Endothelial cell of umbilical vein (primary cell): ENCODE measurements around the gene SPINDOC. TPM values are rescaled to one million over a fixed set of nuclear protein-coding genes. Genes with fewer than 3 reads are reported as not detected.

Source experiments
- BruUV-seq: library from RNA; stranded (reverse); fragments of 400-500 nt; replicated peaks from 2 replicates; lab custom pipeline; 2021; lab: Mats Ljungman, UMichigan
- CTCF ChIA-PET: fragments of 300-600, 350-600 bp; sonication (Branson Sonifier 250); formaldehyde crosslinking; loops from one replicate; lab custom pipeline; 2021; ENCODE audit warnings: antibody characterized with exemption, inconsistent platforms; lab: Charles Lee
- POLR2A ChIA-PET: fragments of 300-600, 350-600 bp; sonication (Branson Sonifier 250); formaldehyde crosslinking; loops from one replicate; lab custom pipeline; 2021; ENCODE audit warnings: antibody characterized with exemption, inconsistent platforms; lab: Charles Lee
- DNase-seq: peaks from one replicate; pipeline ENCODE4 v3.0.0-alpha.2; 2011; ENCODE audit warnings: low read depth, low spot score
- FAIRE-seq: peaks from 2 replicates; lab custom pipeline; 2011; peaks lifted over from hg19 to GRCh38; lab: Jason Lieb, UNC
- H2AFZ ChIP-seq: 2 replicates; pipeline ENCODE4 v1.6.0; 2012; ENCODE audit warnings: low read depth, low read length, control low read depth, inconsistent platforms
- H3K27ac ChIP-seq: 2 replicates; pipeline ENCODE4 v1.5.1; 2011; ENCODE audit warnings: low read depth, mild to moderate bottlenecking, control low read depth, low read length, moderate library complexity; ENCODE audit not compliant: insufficient read depth
- H3K27me3 ChIP-seq, 2 experiments: 2 replicates each; pipeline versions ENCODE4 v1.6.0 to v1.6.1; 2011; ENCODE audit warnings: low read length in 2 of 2, mixed read lengths in 1 of 2; ENCODE audit not compliant: control insufficient read depth in 2 of 2, insufficient read depth in 2 of 2
- H3K36me3 ChIP-seq, 2 experiments: 2 replicates in 1 of 2; 3 replicates in 1 of 2; pipeline ENCODE4 v1.5.1; 2011; ENCODE audit warnings: low read length in 2 of 2, mild to moderate bottlenecking in 1 of 2, moderate library complexity in 1 of 2; ENCODE audit not compliant: control insufficient read depth in 2 of 2, insufficient read depth in 2 of 2; ENCODE audit errors: extremely low read depth in 1 of 2
- H3K4me1 ChIP-seq: 3 replicates; pipeline ENCODE4 v1.5.1; 2011; ENCODE audit warnings: mild to moderate bottlenecking, low read length; ENCODE audit not compliant: control insufficient read depth, insufficient read depth; ENCODE audit errors: extremely low read depth
- H3K4me2 ChIP-seq: 2 replicates; pipeline ENCODE4 v1.6.1; 2011; ENCODE audit warnings: low read length, control low read depth, mixed read lengths; ENCODE audit not compliant: insufficient read depth
- H3K4me3 ChIP-seq, 3 experiments: fragments of 200-600 bp in 1 of 3; sonication (generic), shearing (Covaris generic) in 1 of 3; replicated peaks in 1 of 3; 2 replicates each; pipeline ENCODE4 v1.5.1; 2011 to 2016; ENCODE audit warnings: control low read depth in 3 of 3, low read length in 3 of 3, mild to moderate bottlenecking in 2 of 3, inconsistent platforms in 1 of 3, low read depth in 1 of 3, moderate library complexity in 1 of 3; ENCODE audit not compliant: insufficient read depth in 1 of 3
- H3K79me2 ChIP-seq: 2 replicates; pipeline ENCODE4 v1.6.0; 2012; ENCODE audit warnings: low read length, inconsistent platforms; ENCODE audit not compliant: control insufficient read depth, insufficient read depth
- H3K9ac ChIP-seq: replicated peaks from 2 replicates; pipeline ENCODE3; 2011; ENCODE audit warnings: low read length, control low read depth; ENCODE audit not compliant: insufficient read depth; ENCODE audit errors: extremely low read depth
- H3K9me1 ChIP-seq: replicated peaks from 3 replicates; pipeline ENCODE4 v1.6.0; 2011; ENCODE audit warnings: mild to moderate bottlenecking, low read length; ENCODE audit not compliant: control insufficient read depth, insufficient read depth; ENCODE audit errors: extremely low read depth
- H3K9me3 ChIP-seq: replicated peaks from 2 replicates; pipeline ENCODE4 v1.5.1; 2012; ENCODE audit warnings: low read length, inconsistent platforms; ENCODE audit not compliant: control insufficient read depth, insufficient read depth
- H4K20me1 ChIP-seq: replicated peaks from 2 replicates; pipeline ENCODE3; 2011; ENCODE audit warnings: mild to moderate bottlenecking, low read length; ENCODE audit not compliant: control insufficient read depth, insufficient read depth; ENCODE audit errors: extremely low read depth
- CTCF ChIP-seq, 2 donors: IDR thresholded peaks; 1 replicate in 1 of 2; 2 replicates in 1 of 2; pipeline ENCODE4 v1.5.1; 2011; ENCODE audit warnings: low read length in 2 of 2, mild to moderate bottlenecking in 2 of 2, moderate library complexity in 2 of 2, control low read depth in 1 of 2, inconsistent platforms in 1 of 2, low read depth in 1 of 2; ENCODE audit not compliant: insufficient read depth in 1 of 2; ENCODE audit errors: extremely low read depth in 1 of 2
- EZH2 ChIP-seq: IDR thresholded peaks from 2 replicates; pipeline ENCODE4 v1.6.1; 2012; ENCODE audit warnings: borderline replicate concordance, low read depth, mild to moderate bottlenecking, moderate library complexity, low read length, inconsistent platforms; ENCODE audit not compliant: severe bottlenecking
- FOS ChIP-seq: IDR thresholded peaks from 2 replicates; pipeline ENCODE4 v1.6.1; 2011; ENCODE audit warnings: mild to moderate bottlenecking, low read length, moderate library complexity, borderline replicate concordance; ENCODE audit not compliant: insufficient read depth
- GATA2 ChIP-seq: IDR thresholded peaks from 2 replicates; pipeline ENCODE4 v1.7.0; 2011; ENCODE audit warnings: low read depth, mild to moderate bottlenecking, moderate library complexity, mixed read lengths, low read length; ENCODE audit not compliant: insufficient read length, insufficient read depth
- JUN ChIP-seq: IDR thresholded peaks from 2 replicates; pipeline ENCODE4 v1.6.1; 2011; ENCODE audit warnings: borderline replicate concordance, low read depth; ENCODE audit not compliant: insufficient read length, insufficient read depth
- MAX ChIP-seq: IDR thresholded peaks from 2 replicates; pipeline ENCODE4 v1.6.1; 2011; ENCODE audit not compliant: insufficient read depth, insufficient read length
- MYC ChIP-seq: IDR thresholded peaks from one replicate; pipeline ENCODE4 v1.6.1; 2011; ENCODE audit warnings: mild to moderate bottlenecking, low read depth, low read length
- POLR2A ChIP-seq: IDR thresholded peaks from 2 replicates; pipeline ENCODE4 v1.6.1; 2012; ENCODE audit warnings: low read depth, mild to moderate bottlenecking, control low read depth, low read length
- POLR2AphosphoS5 ChIP-seq: IDR thresholded peaks from 2 replicates; pipeline ENCODE4 v1.6.1; 2012; ENCODE audit warnings: low read depth, mild to moderate bottlenecking, control low read depth, low read length, moderate library complexity; ENCODE audit not compliant: insufficient read depth
- dilution Hi-C: fragments of 300-500 bp; cut with MboI; formaldehyde crosslinking; loops from one replicate; pipeline ENCODE4 v1.15.0; 2019; ENCODE audit warnings: low sequenced_read_pairs; ENCODE audit not compliant: extremely low pct_ligation_motif_present
- intact Hi-C: fragments of 100-400 bp; cut with micrococcal nuclease; formaldehyde crosslinking; loops from one replicate; pipeline ENCODE4 v1.10.0; 2022
- polyA plus RNA-seq, 4 experiments: library from polyadenylated mRNA; depleted of rRNA in 3 of 4; stranded (reverse) in 3 of 4; unstranded in 1 of 4; fragments of >200 nt; gene quantifications; 2 replicates each; pipeline versions ENCODE4 v1.2.1 to v1.2.3, GENCODE V29; 2011 to 2012; ENCODE audit warnings: missing spikeins in 1 of 4
- total RNA-seq: library from RNA; stranded (reverse); gene quantifications from 2 replicates; pipeline ENCODE4 v1.2.3, GENCODE V29; 2021

Gene SPINDOC
- total and polyA plus RNA-seq, 2 donors (not counting 3 experiments of a cell fraction or from before 2014, with no cell fraction given): 29.4 to 54.5 TPM

DNA sequence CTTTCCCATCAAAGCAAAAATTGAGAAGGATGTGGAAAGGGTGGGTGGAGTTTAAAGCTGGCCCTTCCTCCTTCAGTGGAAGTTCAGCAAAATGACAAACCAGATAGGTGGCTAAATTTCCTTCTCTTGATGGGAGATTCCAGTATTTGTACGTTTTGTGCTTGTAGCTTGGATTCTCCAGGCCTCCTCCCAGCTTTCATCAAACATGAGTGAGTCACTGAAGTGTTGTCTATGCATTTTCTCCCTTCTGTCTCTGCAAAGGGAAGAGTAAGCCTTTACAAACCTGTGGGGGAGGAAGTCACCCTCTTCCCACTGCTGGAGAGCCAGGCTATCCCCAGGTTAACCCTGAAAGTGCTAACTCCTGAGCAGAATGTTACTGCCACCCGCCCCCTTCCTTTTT is 32.0 kb downstream of the SPINDOC start:
- intact Hi-C loops: loop anchor here (2.0 kb wide), 1 partner anchor 13 kb away; no protein-coding TSS in a partner anchor
- Histone ChIP-seq H3K9me3 (no peaks in the 10 kb centered on the region), H3K4me3 (no peak overlapping the region), H3K27ac (no peak overlapping the region), H3K79me2 (peaks cover 88% of the 10 kb centered on the region), H3K9me1 (no peaks in the 10 kb centered on the region), H3K36me3 (peaks cover 0 to 3% of the 10 kb centered on the region in 2 experiments), H2AFZ (no peak overlapping the region), H4K20me1 (peaks cover 8% of the 10 kb centered on the region), H3K27me3 (no peaks in the 10 kb centered on the region), H3K4me2 (no peak overlapping the region), H3K9ac (no peak overlapping the region), H3K4me1 (peaks cover 14% of the 10 kb centered on the region)
- DNase-seq (no peak), FAIRE-seq (no peak)
- TF ChIP-seq MAX (no peak), MYC (no peak), JUN (no peak), FOS (no peak), GATA2 (no peak), POLR2AphosphoS5 (no peak), POLR2A (no peak), EZH2 (no peak), CTCF (IDR thresholded peaks at IDR 0.05; ENCODE audit: extremely low read depth in 1 of 2, insufficient read depth in 1 of 2, low read depth in 1 of 2, low read length in 2 of 2) (no peak)
- ChIA-PET CTCF (interaction anchor here (1.2 to 16.7 kb wide), 3 partner anchors 17 to 100 kb away, joined by 3 to 264 read pairs (median 8); no protein-coding TSS in a partner anchor), POLR2A (no interaction called here)
- no TSS peak for BruUV-seq
- dilution Hi-C loops: no loop called here
